ENCODE results near the gene EFL1. TPM values are rescaled to one million over a fixed set of nuclear protein-coding genes. Genes with fewer than 3 reads are reported as not detected.

Gene EFL1
- total and polyA plus RNA-seq, 2 experiments from 2014 or later, result 15.4 to 46.4 TPM

DNA sequence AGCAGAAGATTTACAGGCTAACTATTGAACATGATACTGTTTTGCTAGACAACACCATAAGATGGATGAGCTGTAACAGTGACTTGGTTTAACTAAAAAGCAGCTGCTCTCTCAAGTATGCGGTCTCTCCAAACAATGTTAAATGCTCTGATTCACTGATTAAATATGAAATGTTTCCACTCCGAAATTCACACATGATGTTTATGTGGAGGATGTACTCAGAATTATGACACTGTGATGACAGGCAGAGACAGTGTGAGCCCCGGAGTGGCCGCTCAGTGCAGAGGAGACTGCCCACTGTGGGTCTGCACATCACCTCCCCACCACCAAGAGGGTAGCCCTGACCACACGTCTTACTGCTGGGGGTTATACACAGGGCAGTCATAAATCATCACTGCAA is 132.8 kb downstream of the EFL1 start:
- H3K4me3 Mint-ChIP-seq, result no peak overlapping the region
- Histone ChIP-seq H3K9me2 (ENCODE audit: insufficient read depth) (no peaks in the 10 kb centered on the region), H2AFZ (no peak overlapping the region), H3K36me3 (ENCODE audit: insufficient read depth) (0 out of 2 replicates have a peak, but pooled peaks cover 4% of the 10 kb centered on the region), H3K4me3 (no peak overlapping the region), H3K27ac (ENCODE audit: low read depth) (no peak overlapping the region), H3K27me3 (ENCODE audit: insufficient read depth) (no peaks in the 10 kb centered on the region), H3K79me2 (replicated peaks; ENCODE audit: insufficient read depth) (no peaks in the 10 kb centered on the region), H3K4me1 (ENCODE audit: insufficient read depth) (no peaks in the 10 kb centered on the region), H4K20me1 (replicated peaks; ENCODE audit: insufficient read depth) (no peaks in the 10 kb centered on the region; the same call in 1 of the 2 replicates), H3K4me2 (no peak overlapping the region), H3F3A (replicated peaks; ENCODE audit: low read depth) (no peaks in the 10 kb centered on the region)
- no peak for TF ChIP-seq ZNF114 (CRISPR knock-in tag; IDR thresholded peaks at IDR 0.05)
- TF ChIP-seq CREB1 (CRISPR knock-in tag; IDR thresholded peaks at IDR 0.05; ENCODE audit: low read depth), result no peak
- no peak for TF ChIP-seq POLR2AphosphoS5 (IDR thresholded peaks at IDR 0.05; ENCODE audit: low read depth)
- no peak for TF ChIP-seq NANOG (IDR thresholded peaks at IDR 0.05; ENCODE audit: borderline replicate concordance)
- TF ChIP-seq, protein P1, sequence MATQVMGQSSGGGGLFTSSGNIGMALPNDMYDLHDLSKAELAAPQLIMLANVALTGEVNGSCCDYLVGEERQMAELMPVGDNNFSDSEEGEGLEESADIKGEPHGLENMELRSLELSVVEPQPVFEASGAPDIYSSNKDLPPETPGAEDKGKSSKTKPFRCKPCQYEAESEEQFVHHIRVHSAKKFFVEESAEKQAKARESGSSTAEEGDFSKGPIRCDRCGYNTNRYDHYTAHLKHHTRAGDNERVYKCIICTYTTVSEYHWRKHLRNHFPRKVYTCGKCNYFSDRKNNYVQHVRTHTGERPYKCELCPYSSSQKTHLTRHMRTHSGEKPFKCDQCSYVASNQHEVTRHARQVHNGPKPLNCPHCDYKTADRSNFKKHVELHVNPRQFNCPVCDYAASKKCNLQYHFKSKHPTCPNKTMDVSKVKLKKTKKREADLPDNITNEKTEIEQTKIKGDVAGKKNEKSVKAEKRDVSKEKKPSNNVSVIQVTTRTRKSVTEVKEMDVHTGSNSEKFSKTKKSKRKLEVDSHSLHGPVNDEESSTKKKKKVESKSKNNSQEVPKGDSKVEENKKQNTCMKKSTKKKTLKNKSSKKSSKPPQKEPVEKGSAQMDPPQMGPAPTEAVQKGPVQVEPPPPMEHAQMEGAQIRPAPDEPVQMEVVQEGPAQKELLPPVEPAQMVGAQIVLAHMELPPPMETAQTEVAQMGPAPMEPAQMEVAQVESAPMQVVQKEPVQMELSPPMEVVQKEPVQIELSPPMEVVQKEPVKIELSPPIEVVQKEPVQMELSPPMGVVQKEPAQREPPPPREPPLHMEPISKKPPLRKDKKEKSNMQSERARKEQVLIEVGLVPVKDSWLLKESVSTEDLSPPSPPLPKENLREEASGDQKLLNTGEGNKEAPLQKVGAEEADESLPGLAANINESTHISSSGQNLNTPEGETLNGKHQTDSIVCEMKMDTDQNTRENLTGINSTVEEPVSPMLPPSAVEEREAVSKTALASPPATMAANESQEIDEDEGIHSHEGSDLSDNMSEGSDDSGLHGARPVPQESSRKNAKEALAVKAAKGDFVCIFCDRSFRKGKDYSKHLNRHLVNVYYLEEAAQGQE (IDR thresholded peaks at IDR 0.05; ENCODE audit: unreplicated experiment), result no peak
- TF ChIP-seq, protein P2, sequence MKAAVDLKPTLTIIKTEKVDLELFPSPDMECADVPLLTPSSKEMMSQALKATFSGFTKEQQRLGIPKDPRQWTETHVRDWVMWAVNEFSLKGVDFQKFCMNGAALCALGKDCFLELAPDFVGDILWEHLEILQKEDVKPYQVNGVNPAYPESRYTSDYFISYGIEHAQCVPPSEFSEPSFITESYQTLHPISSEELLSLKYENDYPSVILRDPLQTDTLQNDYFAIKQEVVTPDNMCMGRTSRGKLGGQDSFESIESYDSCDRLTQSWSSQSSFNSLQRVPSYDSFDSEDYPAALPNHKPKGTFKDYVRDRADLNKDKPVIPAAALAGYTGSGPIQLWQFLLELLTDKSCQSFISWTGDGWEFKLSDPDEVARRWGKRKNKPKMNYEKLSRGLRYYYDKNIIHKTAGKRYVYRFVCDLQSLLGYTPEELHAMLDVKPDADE (IDR thresholded peaks at IDR 0.05), result no peak
- no peak for TF ChIP-seq EZH2 (IDR thresholded peaks at IDR 0.05; ENCODE audit: low read depth, unreplicated experiment)
- H3K36me3 Mint-ChIP-seq (ENCODE audit: low read depth), result no peaks in the 10 kb centered on the region
- no peak for DNase-seq (ENCODE audit: low spot score)
- no peak overlapping the region for H3K27ac Mint-ChIP-seq
- H3K4me1 Mint-ChIP-seq, result no peaks in the 10 kb centered on the region
- H3K27me3 Mint-ChIP-seq (ENCODE audit: insufficient read depth, low read depth, poor library complexity), result no peaks in the 10 kb centered on the region
- no peaks in the 10 kb centered on the region for H3K9me3 Mint-ChIP-seq
- ATAC-seq, result no peak

DNA sequence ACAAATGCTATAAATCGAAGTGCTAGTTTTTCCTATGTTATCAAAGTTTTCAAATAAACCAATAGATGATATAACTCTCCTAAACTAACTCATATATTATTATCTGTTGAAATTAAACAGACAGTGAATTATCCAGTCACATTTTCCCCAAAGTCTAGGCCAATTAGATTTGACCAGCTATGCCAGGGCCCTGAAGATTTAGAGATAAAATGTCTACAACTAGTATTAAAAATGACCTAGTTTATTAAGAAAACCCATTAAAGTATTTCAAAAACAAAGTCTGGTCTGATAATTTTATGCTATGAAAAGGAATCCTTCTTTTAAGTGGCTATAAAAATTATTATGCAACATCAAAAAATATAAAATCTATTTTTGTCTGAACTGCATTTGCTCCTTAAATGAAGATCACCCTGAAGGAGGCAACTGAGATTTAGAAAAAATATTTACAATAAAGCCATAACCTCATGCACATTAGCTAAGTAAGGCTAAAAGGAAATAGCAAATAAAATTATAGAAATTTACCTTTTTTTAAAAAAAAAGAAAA is 133.3 kb downstream of the EFL1 start:
- H3K36me3 ChIP-seq (ENCODE audit: insufficient read depth), result 0 out of 2 replicates have a peak, but pooled peaks cover 4% of the 10 kb centered on the region
- Mint-ChIP-seq H3K27me3 (ENCODE audit: insufficient read depth, low read depth, poor library complexity) (no peaks in the 10 kb centered on the region), H3K27ac (no peak overlapping the region), H3K4me1 (no peaks in the 10 kb centered on the region), H3K36me3 (ENCODE audit: low read depth) (no peaks in the 10 kb centered on the region), H3K9me3 (no peaks in the 10 kb centered on the region), H3K4me3 (no peak overlapping the region)
- no peaks in the 10 kb centered on the region for H3K27me3 ChIP-seq (ENCODE audit: insufficient read depth)
- no peaks in the 10 kb centered on the region for H3K9me2 ChIP-seq (ENCODE audit: insufficient read depth)
- no peaks in the 10 kb centered on the region; the same call in 1 of the 2 replicates for H4K20me1 ChIP-seq (replicated peaks; ENCODE audit: insufficient read depth)
- DNase-seq (ENCODE audit: low spot score) (no peak), ATAC-seq (no peak)
- no peak overlapping the region for H3K4me2 ChIP-seq
- H3F3A ChIP-seq (replicated peaks; ENCODE audit: low read depth), result no peaks in the 10 kb centered on the region
- H3K27ac ChIP-seq (ENCODE audit: low read depth), result no peak overlapping the region
- no peak overlapping the region for H2AFZ ChIP-seq
- H3K4me3 ChIP-seq, result no peak overlapping the region
- H3K79me2 ChIP-seq (replicated peaks; ENCODE audit: insufficient read depth), result no peaks in the 10 kb centered on the region
- no peaks in the 10 kb centered on the region for H3K4me1 ChIP-seq (ENCODE audit: insufficient read depth)
- TF ChIP-seq, protein P2 (IDR thresholded peaks at IDR 0.05), result no peak
- TF ChIP-seq ZNF331 (CRISPR knock-in tag; IDR thresholded peaks at IDR 0.05; ENCODE audit: low read depth) (no peak), NANOG (IDR thresholded peaks at IDR 0.05; ENCODE audit: borderline replicate concordance) (no peak), ZNF114 (CRISPR knock-in tag; IDR thresholded peaks at IDR 0.05) (no peak)
- TF ChIP-seq, protein P3, sequence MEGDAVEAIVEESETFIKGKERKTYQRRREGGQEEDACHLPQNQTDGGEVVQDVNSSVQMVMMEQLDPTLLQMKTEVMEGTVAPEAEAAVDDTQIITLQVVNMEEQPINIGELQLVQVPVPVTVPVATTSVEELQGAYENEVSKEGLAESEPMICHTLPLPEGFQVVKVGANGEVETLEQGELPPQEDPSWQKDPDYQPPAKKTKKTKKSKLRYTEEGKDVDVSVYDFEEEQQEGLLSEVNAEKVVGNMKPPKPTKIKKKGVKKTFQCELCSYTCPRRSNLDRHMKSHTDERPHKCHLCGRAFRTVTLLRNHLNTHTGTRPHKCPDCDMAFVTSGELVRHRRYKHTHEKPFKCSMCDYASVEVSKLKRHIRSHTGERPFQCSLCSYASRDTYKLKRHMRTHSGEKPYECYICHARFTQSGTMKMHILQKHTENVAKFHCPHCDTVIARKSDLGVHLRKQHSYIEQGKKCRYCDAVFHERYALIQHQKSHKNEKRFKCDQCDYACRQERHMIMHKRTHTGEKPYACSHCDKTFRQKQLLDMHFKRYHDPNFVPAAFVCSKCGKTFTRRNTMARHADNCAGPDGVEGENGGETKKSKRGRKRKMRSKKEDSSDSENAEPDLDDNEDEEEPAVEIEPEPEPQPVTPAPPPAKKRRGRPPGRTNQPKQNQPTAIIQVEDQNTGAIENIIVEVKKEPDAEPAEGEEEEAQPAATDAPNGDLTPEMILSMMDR (conservative IDR thresholded peaks at IDR 0.05; ENCODE audit: low read depth in 2 of 2), result no peak
- TF ChIP-seq, protein P1 (IDR thresholded peaks at IDR 0.05; ENCODE audit: unreplicated experiment), result no peak

Data from GM23338 (cell line).